CD14-positive monocyte (primary cell): Measurements from ENCODE around the gene VEGFC. TPM values are rescaled to one million over a fixed set of nuclear protein-coding genes. Genes with fewer than 3 reads are reported as not detected.

ENCODE experiments used
- DNase-seq, 3 donors: peaks; one replicate each; pipeline ENCODE4 v3.0.0-alpha.2; 2011 to 2022
- H2AFZ ChIP-seq: 2 replicates; pipeline ENCODE4 v1.6.0; 2012; ENCODE audit warnings: mild to moderate bottlenecking, low read depth, low read length, inconsistent platforms; ENCODE audit not compliant: insufficient read depth, poor library complexity, severe bottlenecking
- H3K27ac ChIP-seq, 2 donors: 1 replicate in 1 of 2; 2 replicates in 1 of 2; pipeline ENCODE4 v1.5.1; 2012 to 2013; ENCODE audit warnings: low read length in 2 of 2, control low read depth in 1 of 2, inconsistent platforms in 1 of 2, low read depth in 1 of 2, mild to moderate bottlenecking in 1 of 2
- H3K27me3 ChIP-seq, 2 donors: one replicate each; pipeline versions ENCODE4 v1.6.0 to v1.6.1; 2011 to 2013; ENCODE audit warnings: low read length in 2 of 2; ENCODE audit not compliant: control insufficient read depth in 2 of 2, insufficient read depth in 2 of 2
- H3K36me3 ChIP-seq, 2 donors: replicated peaks in 1 of 2; 1 replicate in 1 of 2; 2 replicates in 1 of 2; pipeline versions ENCODE4 v1.5.1 to v1.6.1; 2012 to 2013; ENCODE audit warnings: low read length in 2 of 2, control low read depth in 1 of 2, inconsistent platforms in 1 of 2, mild to moderate bottlenecking in 1 of 2; ENCODE audit not compliant: insufficient read depth in 2 of 2, control insufficient read depth in 1 of 2
- H3K4me1 ChIP-seq, 2 donors: 1 replicate in 1 of 2; 2 replicates in 1 of 2; pipeline versions ENCODE4 v1.5.1 to v1.6.1; 2012 to 2013; ENCODE audit warnings: low read length in 2 of 2, control low read depth in 1 of 2, inconsistent platforms in 1 of 2, mild to moderate bottlenecking in 1 of 2, moderate library complexity in 1 of 2; ENCODE audit not compliant: insufficient read depth in 2 of 2, control insufficient read depth in 1 of 2
- H3K4me2 ChIP-seq: replicated peaks from 2 replicates; pipeline ENCODE3; 2012; ENCODE audit warnings: low read length, moderate library complexity, mild to moderate bottlenecking; ENCODE audit not compliant: poor library complexity, severe bottlenecking; ENCODE audit errors: extremely low read depth
- H3K4me3 ChIP-seq, 3 experiments: fragments of 200-600 bp in 1 of 3; sonication (generic) in 1 of 3; replicated peaks in 1 of 3; 1 replicate in 2 of 3; 2 replicates in 1 of 3; pipeline ENCODE4 v1.5.1; 2011 to 2013; ENCODE audit warnings: low read length in 3 of 3, mild to moderate bottlenecking in 3 of 3, control low read depth in 2 of 3, low read depth in 2 of 3, inconsistent platforms in 1 of 3, moderate library complexity in 1 of 3
- H3K79me2 ChIP-seq: 2 replicates; pipeline ENCODE4 v1.6.0; 2012; ENCODE audit warnings: mild to moderate bottlenecking, control low read depth, inconsistent platforms, low read length, moderate library complexity; ENCODE audit not compliant: insufficient read depth
- H3K9ac ChIP-seq: 2 replicates; pipeline ENCODE4 v1.6.0; 2017; ENCODE audit warnings: low read length, mild to moderate bottlenecking; ENCODE audit not compliant: insufficient read depth, poor library complexity, severe bottlenecking
- H3K9me3 ChIP-seq, 2 donors: replicated peaks in 1 of 2; 1 replicate in 1 of 2; 2 replicates in 1 of 2; pipeline versions ENCODE4 v1.5.1 to v1.6.1; 2012 to 2013; ENCODE audit warnings: low read length in 2 of 2, control low read depth in 1 of 2; ENCODE audit not compliant: control insufficient read depth in 1 of 2, insufficient read depth in 1 of 2
- H4K20me1 ChIP-seq: 2 replicates; pipeline ENCODE4 v1.6.0; 2012; ENCODE audit warnings: mild to moderate bottlenecking, low read length, control low read depth, moderate library complexity; ENCODE audit not compliant: insufficient read depth
- H3K27ac Mint-ChIP-seq, 7 donors: one replicate each; pipeline ENCODE4 v1.8.0; 2020; ENCODE audit warnings: mild to moderate bottlenecking in 7 of 7, mixed read lengths in 7 of 7, moderate library complexity in 6 of 7, inconsistent platforms in 2 of 7
- H3K27me3 Mint-ChIP-seq, 3 donors: one replicate each; pipeline ENCODE4 v1.8.0; 2021 to 2022; ENCODE audit warnings: low read depth in 3 of 3, mild to moderate bottlenecking in 3 of 3, mixed read lengths in 3 of 3, moderate library complexity in 3 of 3, inconsistent platforms in 1 of 3
- H3K36me3 Mint-ChIP-seq, 2 donors: one replicate each; pipeline ENCODE4 v1.8.0; 2020; ENCODE audit warnings: mixed read lengths in 2 of 2, inconsistent platforms in 1 of 2, mild to moderate bottlenecking in 1 of 2
- H3K4me1 Mint-ChIP-seq: one replicate; pipeline ENCODE4 v1.8.0; 2020; ENCODE audit warnings: mild to moderate bottlenecking, mixed read lengths
- H3K4me3 Mint-ChIP-seq, 2 donors: one replicate each; pipeline ENCODE4 v1.8.0; 2020; ENCODE audit warnings: mild to moderate bottlenecking in 2 of 2, mixed read lengths in 2 of 2, moderate library complexity in 1 of 2
- H3K9me3 Mint-ChIP-seq, 7 donors: one replicate each; pipeline ENCODE4 v1.8.0; 2020 to 2022; ENCODE audit warnings: mixed read lengths in 7 of 7, mild to moderate bottlenecking in 6 of 7, moderate library complexity in 6 of 7, inconsistent platforms in 2 of 7
- WGBS: methylation state at CpG from one replicate; pipeline ENCODE4 v1.1.5; 2013; ENCODE audit warnings: missing lambda C conversion rate; ENCODE audit not compliant: insufficient coverage; 5-methylcytosine and 5-hydroxymethylcytosine counted together
- intact Hi-C, 2 donors: fragments of 100-400 bp; cut with micrococcal nuclease; formaldehyde crosslinking; loops; one replicate each; pipeline versions ENCODE4 v1.15.0 to v1.15.1; 2023
- polyA plus RNA-seq, 3 donors: library from polyadenylated mRNA; depleted of rRNA in 1 of 3; unstranded in 2 of 3; stranded (reverse) in 1 of 3; fragments of 300-500 nt in 2 of 3; fragments of >200 nt in 1 of 3; fragmentation: Illumina TruSeq in 2 of 3; gene quantifications; 1 replicate in 2 of 3; 2 replicates in 1 of 3; pipeline ENCODE4 v1.2.3, GENCODE V29; 2012 to 2021
- TF ChIP-seq, protein P1 (sequence below): fragments of 200-600 bp; IDR thresholded peaks from one replicate; pipeline ENCODE4 v1.8.0; 2022; ENCODE audit warnings: antibody characterized with exemption, mild to moderate bottlenecking

Gene VEGFC
- polyA plus RNA-seq, 3 donors, result not detected

DNA sequence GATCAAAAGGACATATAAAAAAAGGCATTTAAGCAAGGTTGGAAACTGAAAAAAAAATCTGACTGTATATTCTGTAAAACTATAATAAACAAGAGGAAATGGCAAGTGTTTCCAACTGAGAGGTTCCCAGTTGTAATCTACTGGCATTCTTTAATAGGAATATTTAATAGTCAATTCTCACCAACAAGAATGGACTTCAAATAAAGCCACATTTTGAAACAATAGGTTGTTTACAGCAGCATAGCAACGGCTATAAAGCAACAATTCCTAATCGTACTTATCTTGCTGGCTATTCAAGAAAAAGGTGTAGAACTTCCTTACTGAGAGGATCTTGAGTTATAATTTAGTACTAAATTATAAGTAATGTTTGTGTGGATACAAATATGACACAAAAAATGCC lies 75.5 kb downstream of the VEGFC start:
- no peaks in the 10 kb centered on the region for H3K79me2 ChIP-seq
- no peak overlapping the region for H3K27ac Mint-ChIP-seq
- no peaks in the 10 kb centered on the region for H3K27me3 ChIP-seq
- no peak overlapping the region for H3K4me3 ChIP-seq
- H3K36me3 ChIP-seq, result no peaks in the 10 kb centered on the region
- no peak overlapping the region for H3K27ac ChIP-seq
- no CpG with 5 or more reads among the region's 2 CpGs for WGBS
- intact Hi-C loops, result no loop called here
- no peak overlapping the region for H3K4me3 Mint-ChIP-seq
- H3K4me1 Mint-ChIP-seq, result no peaks in the 10 kb centered on the region
- H4K20me1 ChIP-seq, result no peaks in the 10 kb centered on the region
- H2AFZ ChIP-seq, result no peak overlapping the region
- no peak overlapping the region for H3K9ac ChIP-seq
- TF ChIP-seq, protein P1, sequence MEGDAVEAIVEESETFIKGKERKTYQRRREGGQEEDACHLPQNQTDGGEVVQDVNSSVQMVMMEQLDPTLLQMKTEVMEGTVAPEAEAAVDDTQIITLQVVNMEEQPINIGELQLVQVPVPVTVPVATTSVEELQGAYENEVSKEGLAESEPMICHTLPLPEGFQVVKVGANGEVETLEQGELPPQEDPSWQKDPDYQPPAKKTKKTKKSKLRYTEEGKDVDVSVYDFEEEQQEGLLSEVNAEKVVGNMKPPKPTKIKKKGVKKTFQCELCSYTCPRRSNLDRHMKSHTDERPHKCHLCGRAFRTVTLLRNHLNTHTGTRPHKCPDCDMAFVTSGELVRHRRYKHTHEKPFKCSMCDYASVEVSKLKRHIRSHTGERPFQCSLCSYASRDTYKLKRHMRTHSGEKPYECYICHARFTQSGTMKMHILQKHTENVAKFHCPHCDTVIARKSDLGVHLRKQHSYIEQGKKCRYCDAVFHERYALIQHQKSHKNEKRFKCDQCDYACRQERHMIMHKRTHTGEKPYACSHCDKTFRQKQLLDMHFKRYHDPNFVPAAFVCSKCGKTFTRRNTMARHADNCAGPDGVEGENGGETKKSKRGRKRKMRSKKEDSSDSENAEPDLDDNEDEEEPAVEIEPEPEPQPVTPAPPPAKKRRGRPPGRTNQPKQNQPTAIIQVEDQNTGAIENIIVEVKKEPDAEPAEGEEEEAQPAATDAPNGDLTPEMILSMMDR, result no peak
- no peaks in the 10 kb centered on the region for H3K9me3 ChIP-seq
- no peaks in the 10 kb centered on the region for H3K27me3 Mint-ChIP-seq
- no peaks in the 10 kb centered on the region for H3K36me3 Mint-ChIP-seq
- no peaks in the 10 kb centered on the region for H3K4me1 ChIP-seq
- no peak for DNase-seq
- H3K4me2 ChIP-seq, result no peak overlapping the region
- peaks cover 0 to 1% (median 0%) of the 10 kb centered on the region in 7 donors for H3K9me3 Mint-ChIP-seq

DNA sequence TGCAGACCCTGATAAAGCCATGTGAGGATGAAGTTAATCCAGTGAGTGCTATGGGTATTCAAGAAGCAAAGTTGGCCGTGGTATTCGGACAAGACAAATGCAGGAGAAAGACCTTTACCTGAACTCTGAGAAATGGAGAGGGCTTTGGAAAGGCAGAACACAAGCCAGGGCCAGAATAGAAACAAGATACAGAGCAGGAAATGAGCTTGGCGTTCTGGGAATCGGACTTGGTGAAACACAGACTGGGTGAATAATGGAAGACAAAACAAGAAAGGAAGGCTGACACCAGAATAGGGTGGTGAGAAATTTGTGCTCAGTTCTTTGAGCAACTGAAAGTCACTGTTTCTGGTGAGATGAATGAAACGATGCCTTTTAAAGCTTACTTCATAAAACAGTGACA lies 83.3 kb downstream of the VEGFC start:
- Histone ChIP-seq H3K79me2 (no peaks in the 10 kb centered on the region), H3K27me3 (no peaks in the 10 kb centered on the region), H3K9me3 (no peaks in the 10 kb centered on the region), H3K4me2 (no peak overlapping the region), H3K36me3 (no peaks in the 10 kb centered on the region), H3K4me1 (no peaks in the 10 kb centered on the region), H3K27ac (no peak overlapping the region), H3K9ac (no peak overlapping the region), H2AFZ (no peak overlapping the region), H4K20me1 (no peaks in the 10 kb centered on the region), H3K4me3 (no peak overlapping the region)
- Mint-ChIP-seq H3K4me3 (no peak overlapping the region), H3K27ac (no peak overlapping the region), H3K9me3 (peaks cover 0 to 2% (median 0%) of the 10 kb centered on the region in 7 donors), H3K4me1 (no peaks in the 10 kb centered on the region), H3K27me3 (no peaks in the 10 kb centered on the region), H3K36me3 (no peaks in the 10 kb centered on the region)
- no peak for DNase-seq
- TF ChIP-seq, protein P1, result no peak
- intact Hi-C loops, result no loop called here
- WGBS, result 85% methylated on average over 4 of the region's 5 CpGs
